Adrenal gland (tissue), 12 donors: ENCODE data around the gene CADM1. TPM values are rescaled to one million over a fixed set of nuclear protein-coding genes. Genes with fewer than 3 reads are reported as not detected.

ENCODE experiments used
- DNase-seq, 7 donors: peaks; one replicate each; pipeline ENCODE4 v3.0.0-alpha.2; 2019 to 2020
- H3K27ac ChIP-seq, 5 donors: fragments of 200-600 bp; sonication (generic) in 4 of 5; 1 replicate in 3 of 5; 2 replicates in 2 of 5; pipeline versions ENCODE4 v1.5.1 to v1.8.0; 2016 to 2020; ENCODE audit warnings: mild to moderate bottlenecking in 1 of 5
- H3K27me3 ChIP-seq: fragments of 200-600 bp; 2 replicates; pipeline ENCODE4 v1.8.0; 2021
- H3K36me3 ChIP-seq, 2 donors: fragments of 200-600 bp; replicated peaks in 1 of 2; 1 replicate in 1 of 2; 2 replicates in 1 of 2; pipeline versions ENCODE4 v1.5.1 to v1.8.0; 2018 to 2022
- H3K4me1 ChIP-seq, 2 donors: fragments of 200-600 bp; replicated peaks in 1 of 2; 1 replicate in 1 of 2; 2 replicates in 1 of 2; pipeline versions ENCODE4 v1.5.1 to v1.8.0; 2018 to 2021
- H3K4me3 ChIP-seq, 4 donors: fragments of 200-600 bp; sonication (generic) in 3 of 4; one replicate each; pipeline ENCODE4 v1.5.1; 2016 to 2018
- H3K9me3 ChIP-seq, 3 donors: fragments of 200-600 bp; sonication (generic) in 1 of 3; replicated peaks in 1 of 3; 1 replicate in 2 of 3; 2 replicates in 1 of 3; pipeline versions ENCODE4 v1.5.1 to v1.8.0; 2016 to 2021
- CTCF ChIP-seq, 6 experiments: fragments of 450-650 bp in 4 of 6; fragments of 200-600 bp in 2 of 6; sonication (generic) in 1 of 6; IDR thresholded peaks; 1 replicate in 5 of 6; 2 replicates in 1 of 6; pipeline versions ENCODE4 v1.5.1 to v1.8.0; 2016 to 2021; ENCODE audit warnings: antibody characterized with exemption in 6 of 6, mild to moderate bottlenecking in 2 of 6, moderate library complexity in 1 of 6
- POLR2A ChIP-seq, 2 donors: fragments of 450-650 bp; IDR thresholded peaks; one replicate each; pipeline ENCODE4 v1.6.1; 2017; ENCODE audit warnings: antibody characterized with exemption in 2 of 2, mild to moderate bottlenecking in 2 of 2, moderate library complexity in 1 of 2
- WGBS, 4 donors: extraction: QIAGEN DNeasy Blood & Tissue Kit in 2 of 4; methylation state at CpG; one replicate each; pipeline versions ENCODE4 v1.1.5 to v1.1.7; 2013 to 2017; 5-methylcytosine and 5-hydroxymethylcytosine counted together
- intact Hi-C, 2 donors: fragments of 100-400 bp; cut with DNase I; formaldehyde crosslinking; loops; one replicate each; pipeline versions ENCODE4 v1.14.1 to v1.15.0; 2022 to 2023
- polyA plus RNA-seq, 3 donors: library from polyadenylated mRNA; stranded (reverse); fragments of 200-250 nt in 2 of 3; fragments of 350-450 nt in 1 of 3; fragmentation: Illumina TruSeq in 1 of 3; extraction: RNeasy Lipid Tissue Mini Kit (QIAGEN cat#74804) in 1 of 3; gene quantifications; one replicate each; pipeline ENCODE4 v1.2.3, GENCODE V29; 2013 to 2014
- total RNA-seq, 9 donors: library from RNA; depleted of rRNA in 4 of 9; stranded (reverse); fragments of >200 nt in 4 of 9; fragments of 120-200 nt in 1 of 9; fragmentation: NEBNext Ultra II Directional in 1 of 9; extraction: Animal tissue kit (Norgen Biotek cat#: 25700) in 1 of 9; gene quantifications; one replicate each; pipeline versions ENCODE4 v1.1.0 to v1.2.4, GENCODE V29; 2013 to 2023
- donor health status: healthy with polysubstance abuse.
- donor health status: Bipolar disorder and iron deficiency.
- donor health status: DM: yes; HTN: yes; CAD: no.
- donor health status: DM: no; HTN: no; CAD: no.
- donor health status: DM: no; HTN: no; CAD: no.
- donor health status: DM: yes; HTN: yes; CAD: no.

The CADM1 gene
- total and polyA plus RNA-seq, 12 donors = 21.6 to 256 (median 39.8) TPM

GRCh38 chr11:115390441-115390840 lies 113.8 kb downstream of the CADM1 start:
- WGBS, 4 donors = 48 to 70% (median 62%) methylated on average over 1 of the region's 1 CpG
- no peak for DNase-seq
- Histone ChIP-seq H3K4me1 (no peaks in the 10 kb centered on the region), H3K9me3 (no peaks in the 10 kb centered on the region), H3K4me3 (no peak overlapping the region), H3K36me3 (no peaks in the 10 kb centered on the region), H3K27ac (no peak overlapping the region), H3K27me3 (no peaks in the 10 kb centered on the region)
- TF ChIP-seq CTCF (IDR thresholded peaks at IDR 0.05) = no peak
- TF ChIP-seq POLR2A (IDR thresholded peaks at IDR 0.05) = no peak
- intact Hi-C loops = no loop called here

- WGBS, 4 donors = 71 to 83% (median 78%) methylated on average over 3 of the region's 3 CpGs
- no peak overlapping the region for H3K4me3 ChIP-seq
- H3K27ac ChIP-seq = no peak overlapping the region
- no peak for DNase-seq
- H3K36me3 ChIP-seq = no peaks in the 10 kb centered on the region
- H3K27me3 ChIP-seq = no peaks in the 10 kb centered on the region
- TF ChIP-seq POLR2A (IDR thresholded peaks at IDR 0.05) (no peak), CTCF (IDR thresholded peaks at IDR 0.05) (no peak)
- no peaks in the 10 kb centered on the region for H3K9me3 ChIP-seq
- intact Hi-C loops = no loop called here
- no peaks in the 10 kb centered on the region for H3K4me1 ChIP-seq
These were observed 114.4 kb downstream of the CADM1 start for GRCh38 chr11:115389790-115390189.

GRCh38 chr11:115385226-115385625 lies 119.0 kb downstream of the CADM1 start:
- Histone ChIP-seq H3K27ac (no peak overlapping the region), H3K27me3 (no peaks in the 10 kb centered on the region), H3K36me3 (no peaks in the 10 kb centered on the region), H3K4me3 (no peak overlapping the region), H3K9me3 (no peaks in the 10 kb centered on the region), H3K4me1 (no peaks in the 10 kb centered on the region)
- DNase-seq = no peak
- TF ChIP-seq POLR2A (IDR thresholded peaks at IDR 0.05) (no peak), CTCF (IDR thresholded peaks at IDR 0.05) (no peak)
- intact Hi-C loops = no loop called here

GRCh38 chr11:115384236-115384635 lies 120.0 kb downstream of the CADM1 start:
- no peak overlapping the region for H3K27ac ChIP-seq
- no peaks in the 10 kb centered on the region for H3K9me3 ChIP-seq
- TF ChIP-seq POLR2A (IDR thresholded peaks at IDR 0.05) = no peak
- TF ChIP-seq CTCF (IDR thresholded peaks at IDR 0.05) = no peak
- no peak for DNase-seq
- no peaks in the 10 kb centered on the region for H3K4me1 ChIP-seq
- no peak overlapping the region for H3K4me3 ChIP-seq
- H3K27me3 ChIP-seq = no peaks in the 10 kb centered on the region
- no peaks in the 10 kb centered on the region for H3K36me3 ChIP-seq
- 77 to 91% (median 87%) methylated on average over 2 of the region's 2 CpGs for WGBS, 4 donors
- intact Hi-C loops = no loop called here
